IPS-18a (cell line): ENCODE data around the gene DNMT3A.
A peak's percentile ranks its signal among the peaks of the same experiment; 100 is the strongest.

Experiments used
- H3K27ac ChIP-seq: one replicate; pipeline ENCODE4 v1.5.1; 2013; ENCODE audit warnings: low read length
- H3K27me3 ChIP-seq: one replicate; pipeline ENCODE4 v1.6.1; 2013; ENCODE audit warnings: mild to moderate bottlenecking, low read length; ENCODE audit not compliant: control insufficient read depth, insufficient read depth
- H3K36me3 ChIP-seq: one replicate; pipeline ENCODE4 v1.6.1; 2013; ENCODE audit warnings: low read depth, low read length; ENCODE audit not compliant: control insufficient read depth
- H3K4me1 ChIP-seq: one replicate; pipeline ENCODE4 v1.6.1; 2013; ENCODE audit warnings: low read depth, low read length; ENCODE audit not compliant: control insufficient read depth
- H3K4me3 ChIP-seq: one replicate; pipeline ENCODE4 v1.5.1; 2013; ENCODE audit warnings: low read length
- H3K9ac ChIP-seq: one replicate; pipeline ENCODE4 v1.6.1; 2013; ENCODE audit warnings: mild to moderate bottlenecking, low read length, moderate library complexity
- H3K9me3 ChIP-seq: one replicate; pipeline ENCODE4 v1.6.1; 2013; ENCODE audit warnings: low read depth, low read length; ENCODE audit not compliant: control insufficient read depth

The DNMT3A gene

DNA sequence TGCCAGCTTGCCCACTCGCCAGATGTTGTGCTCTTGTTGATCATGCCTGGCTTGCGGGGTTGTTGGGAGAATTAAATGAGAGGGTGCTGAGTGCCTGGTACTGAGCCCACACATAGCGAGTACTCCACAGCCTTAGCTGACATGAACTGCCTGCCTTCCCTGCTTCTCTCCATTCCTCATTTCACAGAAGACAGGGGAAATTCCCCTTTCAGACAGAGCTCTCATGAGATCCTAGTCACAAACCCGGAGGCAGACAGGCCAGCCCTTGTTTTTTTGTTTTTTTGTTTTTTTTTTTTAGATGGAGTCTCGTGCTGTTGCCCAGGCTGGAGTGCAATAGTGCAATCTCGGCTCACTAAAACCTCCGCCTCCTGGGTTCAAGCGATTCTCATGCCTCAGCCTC lies 17.1 kb upstream of the DNMT3A start:
- no peaks in the 10 kb centered on the region for H3K36me3 ChIP-seq
- no peak overlapping the region for H3K9ac ChIP-seq
- H3K9me3 ChIP-seq: no peaks in the 10 kb centered on the region
- peaks cover 4% of the 10 kb centered on the region for H3K4me1 ChIP-seq
- no peak overlapping the region for H3K27ac ChIP-seq
- H3K27me3 ChIP-seq: peaks cover 32% of the 10 kb centered on the region
- H3K4me3 ChIP-seq: no peak overlapping the region

DNA sequence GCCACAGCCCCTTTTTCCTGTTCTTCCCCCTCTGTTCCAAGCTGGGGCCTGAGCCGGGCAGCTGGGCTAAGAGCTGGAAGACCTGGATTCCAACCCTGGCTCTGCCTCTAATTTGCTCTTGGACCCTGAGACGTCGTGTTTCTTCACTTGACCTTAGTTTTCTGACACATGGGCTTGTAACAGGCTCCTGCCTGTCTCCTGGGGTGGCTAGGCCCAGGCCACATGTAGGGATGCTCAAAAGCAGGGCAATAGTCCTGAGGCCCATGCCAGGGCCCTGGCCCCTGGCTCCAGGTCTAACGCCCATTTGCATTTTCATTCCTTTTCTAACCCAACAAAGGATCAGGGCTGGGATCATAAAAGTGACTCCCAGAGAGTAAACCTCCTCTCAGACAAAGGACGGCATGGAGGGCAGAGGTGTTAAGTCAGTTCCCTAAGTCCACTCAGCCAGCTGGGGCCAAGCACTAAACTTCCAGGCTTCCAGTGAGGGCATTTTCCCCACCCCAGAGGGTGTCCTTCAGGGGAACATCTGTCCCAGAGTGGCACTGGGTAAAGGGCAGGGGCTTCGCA lies 16.6 kb upstream of the DNMT3A start:
- Histone ChIP-seq H3K27me3 (peaks cover 27% of the 10 kb centered on the region), H3K36me3 (no peaks in the 10 kb centered on the region), H3K9ac (no peak overlapping the region), H3K4me3 (no peak overlapping the region), H3K9me3 (no peaks in the 10 kb centered on the region), H3K27ac (no peak overlapping the region), H3K4me1 (peaks cover 4% of the 10 kb centered on the region)

DNA sequence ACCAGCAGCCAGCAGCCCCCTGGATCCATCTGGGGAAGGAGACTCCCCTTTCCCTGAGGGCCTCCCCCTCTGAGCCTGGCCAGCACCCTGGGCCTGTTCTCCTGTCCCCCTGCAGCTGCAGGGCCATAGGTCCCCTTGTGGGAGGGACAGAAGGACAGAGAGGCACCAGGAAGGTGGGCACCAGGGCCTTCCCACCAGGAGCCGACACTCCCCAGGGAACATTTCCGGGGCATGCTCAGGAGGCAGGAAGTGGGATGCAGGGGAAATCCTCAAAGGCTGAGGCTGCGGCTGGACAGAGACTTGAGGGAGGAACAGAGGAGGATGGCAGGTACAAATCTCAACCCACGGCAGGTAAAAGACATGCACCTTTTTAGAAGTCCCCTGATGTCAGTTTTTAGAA lies 14.4 kb upstream of the DNMT3A start:
- H3K4me3 ChIP-seq: no peak overlapping the region
- H3K36me3 ChIP-seq: no peaks in the 10 kb centered on the region
- no peak overlapping the region for H3K9ac ChIP-seq
- H3K27me3 ChIP-seq: peaks cover 10% of the 10 kb centered on the region
- H3K27ac ChIP-seq: no peak overlapping the region
- no peaks in the 10 kb centered on the region for H3K4me1 ChIP-seq
- no peaks in the 10 kb centered on the region for H3K9me3 ChIP-seq

DNA sequence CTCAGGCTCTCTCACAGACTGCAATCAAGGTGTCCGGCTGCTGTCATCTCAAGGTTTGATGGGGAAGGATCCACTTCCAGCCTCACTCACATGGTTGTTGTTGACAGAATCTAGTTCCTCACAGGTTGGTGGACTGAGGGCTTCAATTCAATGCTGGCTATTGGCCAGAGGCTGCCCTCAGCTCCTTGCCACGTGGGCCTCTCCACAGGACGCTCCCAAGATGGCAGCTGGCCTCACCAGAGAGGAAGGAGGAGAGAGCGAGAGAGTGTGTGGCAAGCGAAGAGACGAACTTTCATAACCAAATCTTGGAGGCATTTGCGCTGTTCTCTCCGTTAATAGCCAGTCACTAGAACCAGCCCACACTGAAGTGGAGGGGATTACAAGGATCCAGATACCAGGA lies 13.5 kb upstream of the DNMT3A start:
- H3K36me3 ChIP-seq: no peaks in the 10 kb centered on the region
- H3K9me3 ChIP-seq: no peaks in the 10 kb centered on the region
- H3K9ac ChIP-seq: no peak overlapping the region
- H3K4me3 ChIP-seq: no peak overlapping the region
- H3K27me3 ChIP-seq: peaks cover 4% of the 10 kb centered on the region
- H3K27ac ChIP-seq: no peak overlapping the region
- no peaks in the 10 kb centered on the region for H3K4me1 ChIP-seq

DNA sequence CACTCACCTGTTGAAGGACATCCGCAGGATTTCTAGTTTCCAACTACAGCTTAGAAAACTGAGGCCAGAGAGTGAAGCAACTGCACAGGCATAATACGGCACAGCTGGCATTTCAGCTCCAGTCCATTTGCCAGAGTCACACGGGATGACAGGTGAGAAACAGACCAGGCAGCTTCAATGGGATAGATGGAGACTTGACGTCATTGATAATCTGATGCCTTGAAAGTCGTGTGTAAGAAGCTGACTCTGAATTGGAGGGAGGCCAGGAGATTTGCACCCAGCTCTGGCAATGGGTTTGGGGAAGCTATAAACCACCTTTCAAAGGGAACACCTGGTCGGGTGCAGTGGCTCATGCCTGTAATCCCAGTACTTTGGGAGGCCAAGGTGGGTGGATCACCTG lies 12.4 kb upstream of the DNMT3A start:
- Histone ChIP-seq H3K36me3 (no peaks in the 10 kb centered on the region), H3K27me3 (peaks cover 1% of the 10 kb centered on the region), H3K4me3 (no peak overlapping the region), H3K9me3 (no peaks in the 10 kb centered on the region), H3K27ac (no peak overlapping the region), H3K4me1 (no peaks in the 10 kb centered on the region), H3K9ac (no peak overlapping the region)

DNA sequence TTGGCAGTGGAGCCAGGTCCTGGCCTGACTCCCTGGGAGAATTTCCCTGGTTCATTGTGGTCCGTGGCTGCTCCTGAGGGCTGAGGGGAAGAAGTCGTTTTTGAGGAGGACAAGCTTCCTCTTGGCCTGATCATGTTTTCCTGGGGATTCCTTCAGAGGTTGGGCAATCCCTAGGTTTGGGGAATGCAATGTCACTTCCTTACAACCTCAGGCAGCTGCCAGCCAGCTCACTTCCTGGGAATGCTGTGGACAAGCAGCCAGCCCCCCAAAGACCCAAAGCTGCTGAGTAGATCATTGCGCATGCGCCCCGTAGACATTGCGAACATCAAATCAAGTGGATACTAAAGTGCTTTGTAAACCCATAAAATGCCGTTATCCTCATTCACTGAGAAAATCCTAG lies 7.7 kb upstream of the DNMT3A start:
- no peak overlapping the region for H3K9ac ChIP-seq
- H3K4me1 ChIP-seq: no peaks in the 10 kb centered on the region
- no peak overlapping the region for H3K27ac ChIP-seq
- no peaks in the 10 kb centered on the region for H3K36me3 ChIP-seq
- no peak overlapping the region for H3K4me3 ChIP-seq
- no peaks in the 10 kb centered on the region for H3K9me3 ChIP-seq
- H3K27me3 ChIP-seq: no peaks in the 10 kb centered on the region

DNA sequence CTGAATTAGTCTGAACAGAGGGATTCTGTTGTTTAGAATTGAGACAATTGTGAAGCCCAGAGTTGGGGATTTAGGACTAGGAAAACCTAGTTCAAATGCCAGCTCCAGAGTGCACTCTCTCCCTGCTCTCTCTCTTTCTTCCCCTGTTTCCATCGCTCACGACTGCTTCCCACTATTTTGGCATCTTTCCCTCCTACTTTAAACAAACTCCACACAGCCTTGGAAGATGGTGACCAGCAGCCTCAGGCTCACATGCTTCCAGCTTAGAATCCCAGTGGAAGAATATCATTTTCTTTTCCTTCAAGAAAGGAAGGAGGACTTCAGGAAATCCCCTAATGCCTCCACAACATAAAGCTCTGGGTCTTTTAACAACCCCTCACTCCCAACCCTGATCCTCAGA lies 6.1 kb upstream of the DNMT3A start:
- H3K4me3 ChIP-seq: no peak overlapping the region
- peaks cover 13% of the 10 kb centered on the region for H3K27me3 ChIP-seq
- H3K27ac ChIP-seq: no peak overlapping the region
- peaks cover 3% of the 10 kb centered on the region for H3K4me1 ChIP-seq
- no peaks in the 10 kb centered on the region for H3K9me3 ChIP-seq
- no peaks in the 10 kb centered on the region for H3K36me3 ChIP-seq
- no peak overlapping the region for H3K9ac ChIP-seq

DNA sequence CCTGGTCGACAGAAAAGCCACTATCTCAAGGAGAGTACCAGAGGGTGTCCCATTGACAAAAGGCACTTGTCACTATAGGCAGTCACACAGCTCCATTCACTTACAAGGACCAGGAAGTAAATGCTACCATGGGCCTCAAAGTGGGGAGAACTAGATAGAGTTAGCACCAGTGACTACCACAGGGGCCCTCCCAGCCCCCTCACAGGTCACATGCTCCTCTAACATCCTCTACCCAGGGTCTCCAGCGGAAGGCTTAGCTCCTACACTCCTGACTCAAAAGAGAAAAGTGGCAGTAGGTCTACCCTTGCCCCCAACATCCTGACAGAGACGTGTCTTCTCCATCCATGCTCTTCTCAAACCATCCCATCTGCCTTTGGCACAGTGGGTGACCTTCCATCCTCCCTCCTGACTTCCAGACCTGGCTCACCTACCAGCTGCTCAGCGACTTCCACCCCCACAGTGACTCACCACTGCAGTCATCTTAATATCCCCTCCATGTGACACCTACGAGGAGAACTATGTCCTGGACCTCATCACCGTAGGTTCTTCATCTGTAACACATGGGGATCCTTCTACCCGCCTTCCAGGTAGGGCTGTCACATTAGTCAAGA lies 5.6 kb upstream of the DNMT3A start:
- H3K36me3 ChIP-seq: no peaks in the 10 kb centered on the region
- no peak overlapping the region for H3K4me3 ChIP-seq
- no peak overlapping the region for H3K9ac ChIP-seq
- H3K27me3 ChIP-seq: peaks cover 16% of the 10 kb centered on the region
- no peaks in the 10 kb centered on the region for H3K9me3 ChIP-seq
- no peak overlapping the region for H3K27ac ChIP-seq
- H3K4me1 ChIP-seq: peaks cover 5% of the 10 kb centered on the region

DNA sequence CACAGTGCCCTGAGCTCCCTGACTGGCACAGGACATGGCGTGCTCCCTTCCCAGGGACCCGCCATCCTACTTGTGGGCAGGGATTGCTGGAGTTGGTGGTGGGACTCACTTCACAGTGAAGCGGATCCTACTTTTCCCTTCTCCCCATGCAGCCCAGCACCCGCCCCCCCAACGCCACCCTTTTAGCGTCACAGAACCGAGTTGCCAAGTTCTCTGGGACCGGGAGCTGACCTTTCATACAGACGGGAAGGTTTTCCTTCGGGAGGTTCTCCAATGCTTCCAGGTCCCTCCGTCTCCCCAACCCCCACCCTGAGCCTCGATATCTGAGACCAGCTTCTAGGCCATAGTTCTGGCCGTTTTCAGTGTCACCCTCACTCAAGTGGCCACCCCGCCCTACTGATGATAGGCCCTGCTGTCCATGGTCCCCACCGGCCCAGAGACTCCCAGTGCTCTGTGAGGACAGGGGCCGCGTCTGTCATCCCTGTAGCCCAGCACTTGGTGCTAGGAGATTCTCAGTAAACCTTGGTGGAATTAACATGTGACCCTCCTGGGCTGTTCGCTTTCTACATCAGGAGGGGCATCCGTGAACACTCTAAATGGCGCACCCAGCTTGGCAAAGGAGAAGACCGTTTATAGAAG lies 1.6 kb upstream of the DNMT3A start:
- Histone ChIP-seq H3K9ac (no peak overlapping the region), H3K4me1 (peaks cover 5% of the 10 kb centered on the region), H3K9me3 (no peaks in the 10 kb centered on the region), H3K36me3 (no peaks in the 10 kb centered on the region), H3K27ac (no peak overlapping the region), H3K4me3 (no peak overlapping the region), H3K27me3 (peaks cover 33% of the 10 kb centered on the region)

DNA sequence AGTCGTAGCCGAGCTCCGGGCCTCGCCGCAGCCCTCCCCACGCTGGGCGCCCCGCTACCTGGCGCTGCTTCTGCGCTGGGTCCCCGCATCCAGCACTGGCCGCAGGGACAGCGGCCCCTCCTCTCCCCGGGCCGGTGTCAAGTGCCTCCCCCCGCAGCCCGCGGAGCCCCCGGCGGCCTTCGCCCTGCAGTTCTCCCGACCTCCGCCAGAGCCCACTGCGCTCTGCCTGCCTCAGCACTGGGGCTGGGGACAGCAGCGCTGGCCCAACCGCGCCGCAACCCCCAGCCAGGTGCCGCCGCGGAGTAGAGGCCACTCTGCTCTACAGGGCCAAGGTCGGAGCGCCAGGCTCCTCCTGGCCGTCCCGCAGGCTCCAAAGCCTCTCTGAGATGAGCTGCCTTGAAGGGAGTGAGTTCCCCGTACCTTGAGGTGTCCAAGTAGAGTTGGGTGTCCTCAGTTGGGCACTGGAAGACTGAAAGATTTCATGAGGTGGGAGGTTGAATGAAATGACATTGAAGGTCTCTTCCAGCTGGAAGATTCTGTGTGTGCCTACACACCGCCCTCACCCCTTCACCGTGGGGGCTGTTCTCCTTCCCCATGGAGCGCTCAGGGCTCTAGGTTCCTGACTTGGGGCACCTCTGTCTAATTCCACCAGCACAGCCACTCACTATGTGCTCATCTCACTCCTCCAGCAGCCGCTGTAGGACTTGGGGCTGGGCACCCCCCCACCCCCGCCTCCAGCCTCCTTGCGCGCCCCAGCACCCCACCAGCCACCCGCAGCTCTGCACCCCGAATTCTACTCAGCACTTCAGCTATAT lies 854 bp upstream of the DNMT3A start:
- Histone ChIP-seq H3K9me3 (no peaks in the 10 kb centered on the region), H3K27me3 (peaks cover 33% of the 10 kb centered on the region), H3K27ac (no peak overlapping the region), H3K4me3 (peak overlapping the region; percentile 52), H3K4me1 (peaks cover 5% of the 10 kb centered on the region), H3K9ac (no peak overlapping the region), H3K36me3 (no peaks in the 10 kb centered on the region)

DNA sequence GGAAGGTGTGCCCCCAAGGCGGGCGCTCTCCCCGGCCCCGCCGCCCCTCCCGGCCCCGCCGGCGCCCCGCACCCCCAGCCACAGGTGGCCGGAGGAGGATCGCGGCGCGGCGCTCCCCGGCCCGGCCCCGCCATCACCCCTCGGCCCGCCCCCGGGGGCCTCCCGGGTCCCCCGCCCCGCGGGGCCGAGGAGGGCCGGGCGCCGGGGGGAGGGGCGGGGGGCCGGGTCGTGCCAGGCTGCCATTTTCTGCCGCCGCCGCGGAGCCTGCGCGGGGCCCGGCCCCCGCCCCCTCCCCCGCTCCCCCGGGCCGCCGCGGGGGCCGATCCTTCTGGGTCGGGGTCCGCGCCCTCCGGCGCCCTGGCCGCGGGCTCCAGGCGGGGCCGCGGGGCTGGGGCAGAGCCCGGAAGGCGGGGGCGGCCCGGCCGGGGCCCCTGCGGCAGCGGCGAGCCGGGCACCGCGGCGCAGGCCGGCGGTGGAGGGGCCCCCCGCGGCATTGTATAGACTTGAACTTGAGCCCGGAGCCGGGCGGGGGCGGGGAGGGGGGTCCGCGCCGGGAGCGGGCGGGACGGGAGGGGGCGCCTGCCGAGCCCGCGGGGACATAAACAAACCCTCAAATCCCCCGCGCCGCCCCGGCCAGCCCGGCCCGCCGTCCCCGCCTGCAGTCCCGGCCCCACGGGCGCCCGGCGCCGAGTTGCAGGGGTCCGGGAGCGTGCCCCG lies 556 bp downstream of the DNMT3A start:
- Histone ChIP-seq H3K27ac (no peak overlapping the region), H3K9ac (no peak overlapping the region), H3K9me3 (no peaks in the 10 kb centered on the region), H3K4me1 (peaks cover 16% of the 10 kb centered on the region), H3K4me3 (no peak overlapping the region), H3K27me3 (peaks cover 33% of the 10 kb centered on the region), H3K36me3 (no peaks in the 10 kb centered on the region)
